Stomach (tissue), 9 donors: ENCODE data around the gene DLGAP1. TPM values are rescaled to one million over a fixed set of nuclear protein-coding genes. Genes with fewer than 3 reads are reported as not detected.

ENCODE experiments used
- DNase-seq, 2 donors: peaks; one replicate each; pipeline versions ENCODE4 v3.0.0 to v3.0.0-alpha.2; 2013 to 2019
- H3K27ac ChIP-seq, 5 donors: fragments of 200-600 bp in 4 of 5; sonication (generic) in 4 of 5; one replicate each; pipeline ENCODE4 v1.5.1; 2013 to 2019; ENCODE audit warnings: mild to moderate bottlenecking in 1 of 5, moderate library complexity in 1 of 5
- H3K27me3 ChIP-seq, 3 donors: fragments of 200-600 bp; sonication (generic); one replicate each; pipeline ENCODE4 v1.5.1; 2017 to 2019; ENCODE audit warnings: mixed run types in 1 of 3
- H3K36me3 ChIP-seq, 4 donors: fragments of 200-600 bp; sonication (generic); 1 replicate in 3 of 4; 2 replicates in 1 of 4; pipeline ENCODE4 v1.5.1; 2016 to 2019
- H3K4me1 ChIP-seq, 4 donors: fragments of 200-600 bp; sonication (generic); one replicate each; pipeline ENCODE4 v1.5.1; 2016 to 2019
- H3K4me3 ChIP-seq, 4 donors: fragments of 200-600 bp; sonication (generic) in 3 of 4; one replicate each; pipeline ENCODE4 v1.5.1; 2016 to 2019; ENCODE audit warnings: mild to moderate bottlenecking in 1 of 4
- H3K9me3 ChIP-seq, 4 donors: fragments of 200-600 bp; sonication (generic); one replicate each; pipeline ENCODE4 v1.5.1; 2016 to 2019
- EP300 ChIP-seq: sonication (generic); formaldehyde crosslinking; IDR thresholded peaks from one replicate; pipeline ENCODE4 v1.6.1; 2017; ENCODE audit warnings: antibody characterized with exemption
- POLR2A ChIP-seq, 4 donors: fragments of 450-650 bp; IDR thresholded peaks; one replicate each; pipeline ENCODE4 v1.6.1; 2016; ENCODE audit warnings: antibody characterized with exemption in 4 of 4, control low read depth in 2 of 4, mild to moderate bottlenecking in 1 of 4, moderate library complexity in 1 of 4
- POLR2AphosphoS5 ChIP-seq, 3 donors: sonication (generic); formaldehyde crosslinking; IDR thresholded peaks; one replicate each; pipeline ENCODE4 v1.6.1; 2016; ENCODE audit warnings: antibody characterized with exemption in 3 of 3
- WGBS, 5 donors: extraction: QIAGEN DNeasy Blood & Tissue Kit in 3 of 5; methylation state at CpG; one replicate each; pipeline versions ENCODE4 v1.1.5 to v1.1.7; 2013 to 2018; 5-methylcytosine and 5-hydroxymethylcytosine counted together
- intact Hi-C: fragments of 100-400 bp; cut with DNase I; formaldehyde crosslinking; loops from one replicate; pipeline ENCODE4 v1.15.1; 2023; ENCODE audit warnings: low total_unique reads
- polyA plus RNA-seq, 3 donors: library from polyadenylated mRNA; stranded (reverse); fragments of 200-250 nt; gene quantifications; one replicate each; pipeline ENCODE4 v1.2.3, GENCODE V29; 2013
- total RNA-seq, 5 donors: library from RNA; depleted of rRNA; stranded (reverse); fragments of >200 nt; gene quantifications; one replicate each; pipeline versions ENCODE4 v1.1.0 to v1.2.3, GENCODE V29; 2014 to 2016
- TF ChIP-seq, protein P1 (sequence below), 7 experiments: fragments of 450-650 bp in 4 of 7; fragments of 200-600 bp in 3 of 7; sonication (generic) in 3 of 7; IDR thresholded peaks; one replicate each; pipeline ENCODE4 v1.5.1; 2016 to 2019; ENCODE audit warnings: antibody characterized with exemption in 7 of 7, control low read depth in 2 of 7, mild to moderate bottlenecking in 1 of 7
- donor health status: healthy with polysubstance abuse.
- donor health status: Bipolar disorder and iron deficiency.
- donor health status: healthy.

DLGAP1 gene
- total and polyA plus RNA-seq, 8 donors = 0.06 to 7.0 (median 1.3) TPM; not detected in 1

DNA sequence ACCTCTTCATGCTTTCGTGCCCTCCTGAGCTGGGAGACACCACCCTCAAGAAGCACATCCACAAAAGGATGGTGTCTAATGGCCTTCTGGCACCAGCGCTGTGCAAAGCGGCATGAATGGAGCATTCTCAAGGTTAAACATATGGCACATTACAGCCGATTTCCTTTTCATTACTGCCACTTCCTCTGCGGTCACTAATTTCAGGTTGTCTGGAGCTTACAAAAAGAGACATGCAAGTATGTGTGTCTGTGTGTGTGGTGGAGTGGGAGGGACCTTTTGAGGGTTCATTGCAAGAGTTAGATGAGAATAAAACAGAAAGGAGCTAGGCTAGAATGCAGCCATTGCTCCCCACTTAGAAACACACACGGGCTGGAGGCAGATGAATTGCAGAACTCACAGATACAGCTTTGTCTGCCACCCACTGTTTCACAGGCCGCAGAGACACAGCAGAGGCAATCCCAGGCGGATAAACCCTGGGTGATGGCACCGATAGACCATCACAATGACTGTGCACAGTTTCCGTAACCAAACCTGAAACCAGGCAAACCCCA lies 929.2 kb downstream of the DLGAP1 start:
- 71 to 80% (median 77%) methylated on average over 10 of the region's 10 CpGs for WGBS, 5 donors
- Histone ChIP-seq H3K36me3 (no peaks in the 10 kb centered on the region), H3K4me3 (no peak overlapping the region), H3K9me3 (peaks cover 0 to 13% (median 2%) of the 10 kb centered on the region in 4 donors), H3K27ac (no peak overlapping the region), H3K4me1 (peaks cover 0 to 13% (median 5%) of the 10 kb centered on the region in 4 donors), H3K27me3 (no peaks in the 10 kb centered on the region)
- DNase-seq = peak in 1 of 2 donors; percentile 44
- TF ChIP-seq, protein P1, sequence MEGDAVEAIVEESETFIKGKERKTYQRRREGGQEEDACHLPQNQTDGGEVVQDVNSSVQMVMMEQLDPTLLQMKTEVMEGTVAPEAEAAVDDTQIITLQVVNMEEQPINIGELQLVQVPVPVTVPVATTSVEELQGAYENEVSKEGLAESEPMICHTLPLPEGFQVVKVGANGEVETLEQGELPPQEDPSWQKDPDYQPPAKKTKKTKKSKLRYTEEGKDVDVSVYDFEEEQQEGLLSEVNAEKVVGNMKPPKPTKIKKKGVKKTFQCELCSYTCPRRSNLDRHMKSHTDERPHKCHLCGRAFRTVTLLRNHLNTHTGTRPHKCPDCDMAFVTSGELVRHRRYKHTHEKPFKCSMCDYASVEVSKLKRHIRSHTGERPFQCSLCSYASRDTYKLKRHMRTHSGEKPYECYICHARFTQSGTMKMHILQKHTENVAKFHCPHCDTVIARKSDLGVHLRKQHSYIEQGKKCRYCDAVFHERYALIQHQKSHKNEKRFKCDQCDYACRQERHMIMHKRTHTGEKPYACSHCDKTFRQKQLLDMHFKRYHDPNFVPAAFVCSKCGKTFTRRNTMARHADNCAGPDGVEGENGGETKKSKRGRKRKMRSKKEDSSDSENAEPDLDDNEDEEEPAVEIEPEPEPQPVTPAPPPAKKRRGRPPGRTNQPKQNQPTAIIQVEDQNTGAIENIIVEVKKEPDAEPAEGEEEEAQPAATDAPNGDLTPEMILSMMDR (IDR thresholded peaks at IDR 0.05) = no peak
- TF ChIP-seq POLR2A (IDR thresholded peaks at IDR 0.05) (no peak), EP300 (no peak)
- intact Hi-C loops = no loop called here

DNA sequence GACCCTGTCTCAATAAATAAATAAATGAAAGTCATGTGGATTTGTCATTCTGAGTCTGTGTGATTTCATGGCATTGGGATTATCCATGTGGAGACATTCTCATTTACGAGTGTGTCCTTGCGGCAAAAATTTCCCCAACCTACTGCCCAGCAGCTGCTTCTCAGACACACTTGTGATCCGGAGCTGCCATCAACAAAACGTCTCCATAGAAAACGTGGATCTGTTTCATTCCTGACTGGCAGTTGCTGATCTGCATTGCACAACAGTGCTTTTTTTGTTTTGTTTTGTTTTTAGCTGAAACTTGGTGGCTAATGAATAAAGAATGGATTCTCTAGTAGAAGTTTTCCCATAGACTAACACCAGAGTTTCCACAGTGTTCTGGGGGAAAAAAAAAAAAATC lies 930.4 kb downstream of the DLGAP1 start:
- no peak overlapping the region for H3K27ac ChIP-seq

DNA sequence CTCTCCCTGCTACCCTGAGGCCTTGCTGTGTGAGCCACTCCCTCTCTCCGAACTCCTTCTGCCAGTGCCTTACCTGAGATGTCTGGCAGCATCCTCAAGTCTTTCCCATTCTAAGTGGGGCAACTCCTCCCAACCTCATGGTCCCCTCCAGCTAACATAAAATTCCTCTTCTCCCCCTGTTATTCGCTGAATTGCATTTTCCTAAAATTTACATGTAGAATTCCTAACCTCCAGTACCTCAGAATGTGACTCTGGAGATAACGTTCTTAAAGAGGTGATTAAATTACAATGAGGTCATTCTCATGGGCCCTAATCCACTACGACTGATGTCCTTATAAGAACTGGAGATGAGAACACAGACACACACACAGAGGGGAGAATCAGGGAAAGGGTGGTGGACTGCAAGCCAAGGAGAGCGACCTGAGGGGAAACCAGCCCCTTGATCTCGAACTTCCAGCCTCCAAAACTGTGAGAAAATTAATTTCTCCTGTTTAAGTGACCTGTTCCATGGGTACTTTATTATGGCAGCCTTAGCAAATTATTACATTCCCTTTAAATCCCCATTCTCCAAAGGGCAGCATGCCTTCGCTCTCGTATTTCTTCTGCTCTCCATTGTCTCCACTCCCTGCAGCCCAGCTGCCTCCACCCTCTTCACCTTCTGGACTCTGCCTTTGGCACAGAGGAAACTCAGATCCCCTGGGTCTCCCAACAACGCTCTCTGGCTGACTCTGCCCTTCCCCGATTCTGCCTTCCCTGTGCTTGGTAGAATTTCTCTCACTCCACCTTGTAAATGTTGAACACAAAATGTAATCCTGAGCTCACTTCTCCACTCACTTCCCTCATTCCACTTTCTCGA lies 934.6 kb downstream of the DLGAP1 start:
- no peaks in the 10 kb centered on the region for H3K4me1 ChIP-seq
- no peak for DNase-seq
- no peaks in the 10 kb centered on the region for H3K27me3 ChIP-seq
- H3K27ac ChIP-seq = no peak overlapping the region
- no peaks in the 10 kb centered on the region for H3K36me3 ChIP-seq
- intact Hi-C loops = no loop called here
- TF ChIP-seq EP300 = no peak
- WGBS, 5 donors = 78 to 85% (median 82%) methylated on average over 11 of the region's 11 CpGs
- no peak overlapping the region for H3K4me3 ChIP-seq
- peaks cover 0 to 13% (median 2%) of the 10 kb centered on the region in 4 donors for H3K9me3 ChIP-seq

More for the DNA sequence above, 930.4 kb downstream of the DLGAP1 start:
- intact Hi-C loops = no loop called here
- no peak for DNase-seq
- WGBS, 5 donors = 74 to 87% (median 83%) methylated on average over 5 of the region's 5 CpGs
- Histone ChIP-seq H3K27me3 (no peaks in the 10 kb centered on the region), H3K4me1 (peaks cover 0 to 7% (median 0%) of the 10 kb centered on the region in 4 donors), H3K9me3 (peaks cover 0 to 13% (median 2%) of the 10 kb centered on the region in 4 donors), H3K36me3 (no peaks in the 10 kb centered on the region), H3K4me3 (no peak overlapping the region)
- no peak for TF ChIP-seq POLR2A (IDR thresholded peaks at IDR 0.05)
- no peak for TF ChIP-seq EP300
- TF ChIP-seq, protein P1 (IDR thresholded peaks at IDR 0.05) = no peak

DNA sequence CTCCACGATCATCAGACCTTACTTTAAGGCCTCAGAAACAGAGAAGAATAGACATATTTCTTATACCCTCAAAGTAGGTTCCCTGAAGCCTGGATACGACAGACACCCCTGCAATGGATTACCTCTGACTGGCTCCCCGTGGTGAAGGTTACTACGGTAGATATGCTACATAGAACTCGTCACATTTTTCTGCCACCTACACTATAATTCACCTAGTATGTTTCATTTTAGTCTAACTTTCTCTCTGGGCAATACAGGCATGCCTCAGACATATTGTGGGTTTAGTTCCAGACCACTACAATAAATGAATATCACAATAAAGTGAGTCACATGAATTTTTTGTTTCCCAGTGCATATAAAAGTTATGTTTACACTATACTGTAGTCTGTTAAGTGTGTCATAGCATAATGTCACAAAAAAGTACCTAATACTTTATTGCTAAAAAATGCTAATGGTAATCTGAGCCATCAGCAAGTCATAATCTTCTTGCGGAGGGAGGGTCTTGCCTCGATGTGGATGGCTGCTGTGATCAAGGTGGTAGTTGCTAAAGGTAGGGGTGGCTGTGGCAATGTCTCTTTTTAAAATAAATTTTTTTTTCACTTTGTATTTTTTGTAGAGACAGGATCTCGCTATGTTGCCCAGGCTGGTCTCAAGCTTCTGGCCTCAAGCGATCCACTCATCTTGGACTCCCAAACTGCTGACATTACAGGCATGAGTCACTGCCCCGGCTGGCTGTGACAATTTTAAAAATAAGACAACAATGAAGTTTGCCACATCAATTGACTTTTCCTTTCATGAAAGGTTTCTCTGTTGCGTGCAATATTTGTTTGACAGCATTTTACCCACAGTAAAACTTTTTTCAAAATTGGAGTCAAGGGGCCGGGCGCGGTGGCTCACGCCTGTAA lies 940.5 kb downstream of the DLGAP1 start:
- no peak overlapping the region for H3K4me3 ChIP-seq
- intact Hi-C loops = no loop called here
- peaks cover 0 to under 1% (median 0%) of the 10 kb centered on the region in 4 donors for H3K4me1 ChIP-seq
- no peak overlapping the region for H3K27ac ChIP-seq
- no peaks in the 10 kb centered on the region for H3K36me3 ChIP-seq
- DNase-seq = no peak
- no peaks in the 10 kb centered on the region for H3K27me3 ChIP-seq
- H3K9me3 ChIP-seq = no peaks in the 10 kb centered on the region
- TF ChIP-seq POLR2A (IDR thresholded peaks at IDR 0.05) = no peak
- TF ChIP-seq POLR2AphosphoS5 (IDR thresholded peaks at IDR 0.05) = no peak
- no peak for TF ChIP-seq EP300
- WGBS, 5 donors = 82 to 91% (median 89%) methylated on average over 15 of the region's 15 CpGs

DNA sequence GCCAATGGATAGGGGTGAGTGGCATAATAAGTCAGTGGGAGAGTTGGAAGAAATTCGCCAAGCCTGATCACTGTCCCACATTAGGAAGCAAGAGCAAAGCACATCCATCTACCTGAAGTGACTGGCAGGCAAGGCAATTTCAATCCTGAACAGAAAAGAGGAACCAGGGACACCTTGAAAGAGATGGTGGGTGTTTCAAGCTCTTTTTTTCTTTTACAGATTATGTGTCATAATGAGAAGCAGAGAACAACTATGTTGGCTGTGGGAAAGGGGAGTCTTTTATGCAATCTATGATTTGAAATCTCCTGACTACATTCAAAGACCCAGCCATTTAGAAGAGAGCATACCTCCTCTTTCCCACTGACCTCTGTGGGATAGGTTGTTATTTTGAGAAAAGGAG lies 941.6 kb downstream of the DLGAP1 start:
- no peak for TF ChIP-seq POLR2AphosphoS5 (IDR thresholded peaks at IDR 0.05)
- TF ChIP-seq, protein P1 (IDR thresholded peaks at IDR 0.05) = no peak
- H3K9me3 ChIP-seq = no peaks in the 10 kb centered on the region
- H3K27ac ChIP-seq = no peak overlapping the region
- H3K4me3 ChIP-seq = no peak overlapping the region
- 83 to 97% (median 94%) methylated on average over 1 of the region's 1 CpG for WGBS, 5 donors
- H3K27me3 ChIP-seq = no peaks in the 10 kb centered on the region
- H3K4me1 ChIP-seq = peaks cover 0 to 10% (median 6%) of the 10 kb centered on the region in 4 donors
- H3K36me3 ChIP-seq = no peaks in the 10 kb centered on the region
- DNase-seq = no peak
- intact Hi-C loops = no loop called here
